Measurements from ENCODE around the gene NUDT17. TPM values are rescaled to one million over a fixed set of nuclear protein-coding genes. Genes with fewer than 3 reads are reported as not detected.
"Not testable (repeated sequence)": the region's sequence is repeated elsewhere in the genome, so short reads cannot be mapped to it uniquely, and the experiment has no call there.

The NUDT17 gene
- total and polyA plus RNA-seq, 8 donors, result 2.7 to 12.7 (median 10.0) TPM

DNA sequence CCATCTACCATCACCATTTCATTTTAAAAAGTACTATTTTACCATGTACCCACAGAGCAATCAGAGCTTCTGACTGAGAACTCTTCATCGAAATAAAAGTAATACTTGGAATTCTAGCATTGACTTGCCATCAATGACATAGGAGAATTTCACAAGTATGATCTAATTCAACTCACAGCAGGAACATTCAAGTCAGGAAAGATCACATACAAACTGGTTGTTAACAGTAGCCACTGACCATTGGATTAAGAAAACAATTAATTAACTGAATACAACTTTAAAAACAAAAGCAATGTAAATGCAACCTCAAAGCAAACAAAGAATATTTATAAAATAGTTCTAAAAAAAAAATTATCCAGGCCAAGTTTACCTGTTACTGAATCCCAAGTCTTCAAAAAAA is 40.4 kb upstream of the NUDT17 start:
- TF ChIP-seq, protein P1, sequence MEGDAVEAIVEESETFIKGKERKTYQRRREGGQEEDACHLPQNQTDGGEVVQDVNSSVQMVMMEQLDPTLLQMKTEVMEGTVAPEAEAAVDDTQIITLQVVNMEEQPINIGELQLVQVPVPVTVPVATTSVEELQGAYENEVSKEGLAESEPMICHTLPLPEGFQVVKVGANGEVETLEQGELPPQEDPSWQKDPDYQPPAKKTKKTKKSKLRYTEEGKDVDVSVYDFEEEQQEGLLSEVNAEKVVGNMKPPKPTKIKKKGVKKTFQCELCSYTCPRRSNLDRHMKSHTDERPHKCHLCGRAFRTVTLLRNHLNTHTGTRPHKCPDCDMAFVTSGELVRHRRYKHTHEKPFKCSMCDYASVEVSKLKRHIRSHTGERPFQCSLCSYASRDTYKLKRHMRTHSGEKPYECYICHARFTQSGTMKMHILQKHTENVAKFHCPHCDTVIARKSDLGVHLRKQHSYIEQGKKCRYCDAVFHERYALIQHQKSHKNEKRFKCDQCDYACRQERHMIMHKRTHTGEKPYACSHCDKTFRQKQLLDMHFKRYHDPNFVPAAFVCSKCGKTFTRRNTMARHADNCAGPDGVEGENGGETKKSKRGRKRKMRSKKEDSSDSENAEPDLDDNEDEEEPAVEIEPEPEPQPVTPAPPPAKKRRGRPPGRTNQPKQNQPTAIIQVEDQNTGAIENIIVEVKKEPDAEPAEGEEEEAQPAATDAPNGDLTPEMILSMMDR (IDR thresholded peaks at IDR 0.05), result no peak
- intact Hi-C loops (cut with DNase I), result no loop called here
- no peak for ATAC-seq

DNA sequence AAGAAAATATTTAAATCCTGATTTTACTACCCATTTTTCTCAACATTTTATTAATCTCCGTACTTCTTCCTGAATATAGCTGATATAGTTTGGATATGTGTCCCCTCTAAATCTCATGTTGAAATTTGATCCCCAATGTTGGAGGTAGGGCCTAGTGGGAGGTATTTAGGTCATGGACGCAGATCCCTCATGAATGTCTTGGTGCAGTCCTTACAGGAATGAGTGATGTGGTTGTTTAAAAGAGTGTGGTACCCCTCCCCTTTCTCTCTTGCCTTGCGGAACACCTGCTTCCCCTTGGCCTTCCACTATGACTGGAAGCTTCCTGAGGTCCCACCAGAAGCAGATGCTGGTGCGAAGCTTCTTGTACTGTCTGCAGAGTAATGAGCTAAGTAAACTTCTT is 39.0 kb upstream of the NUDT17 start:
- no peak overlapping the region for H3K4me3 ChIP-seq
- intact Hi-C loops (cut with DNase I), result no loop called here
- H3K9me3 ChIP-seq, result no peaks in the 10 kb centered on the region
- TF ChIP-seq, protein P1 (IDR thresholded peaks at IDR 0.05), result no peak
- ATAC-seq, result no peak
- H3K27ac ChIP-seq, result no peak overlapping the region
- no peaks in the 10 kb centered on the region for H3K27me3 ChIP-seq
- DNase-seq, result no peak
- H3K4me1 ChIP-seq, result peaks cover 0 to 14% of the 10 kb centered on the region in 2 donors
- H3K36me3 ChIP-seq, result no peaks in the 10 kb centered on the region

More for the DNA sequence above, 40.4 kb upstream of the NUDT17 start:
- no peaks in the 10 kb centered on the region for H3K36me3 ChIP-seq
- no peaks in the 10 kb centered on the region for H3K27me3 ChIP-seq
- H3K27ac ChIP-seq, result no peak overlapping the region
- peaks cover 0 to 14% of the 10 kb centered on the region in 2 donors for H3K4me1 ChIP-seq
- no peak for DNase-seq
- H3K4me3 ChIP-seq, result no peak overlapping the region
- H3K9me3 ChIP-seq, result no peaks in the 10 kb centered on the region

DNA sequence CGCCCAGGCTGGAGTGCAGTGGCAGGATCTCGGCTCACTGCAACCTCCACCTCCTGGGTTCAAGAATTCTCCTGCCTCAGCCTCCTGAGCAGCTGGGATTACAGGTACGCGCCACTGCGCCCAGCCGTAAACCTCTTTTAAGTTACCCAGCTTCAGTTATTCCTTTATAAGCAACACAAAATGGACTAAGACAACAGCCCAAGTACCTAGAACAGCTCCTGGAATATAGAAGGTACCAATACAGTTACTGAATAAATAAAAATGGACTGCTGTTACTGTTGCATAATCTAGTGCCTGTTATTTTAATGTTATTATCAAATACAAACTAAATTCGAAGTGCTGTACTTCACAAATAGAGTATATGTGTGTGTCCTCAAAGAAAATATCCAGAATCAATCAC is 38.6 kb upstream of the NUDT17 start:
- Histone ChIP-seq H3K4me3 (no peak overlapping the region), H3K4me1 (peaks cover 0 to 14% of the 10 kb centered on the region in 2 donors), H3K27ac (no peak overlapping the region), H3K9me3 (no peaks in the 10 kb centered on the region), H3K27me3 (no peaks in the 10 kb centered on the region), H3K36me3 (no peaks in the 10 kb centered on the region)
- TF ChIP-seq, protein P1 (IDR thresholded peaks at IDR 0.05), result no peak
- DNase-seq, result no peak
- no peak for ATAC-seq
- intact Hi-C loops (cut with DNase I), result no loop called here

DNA sequence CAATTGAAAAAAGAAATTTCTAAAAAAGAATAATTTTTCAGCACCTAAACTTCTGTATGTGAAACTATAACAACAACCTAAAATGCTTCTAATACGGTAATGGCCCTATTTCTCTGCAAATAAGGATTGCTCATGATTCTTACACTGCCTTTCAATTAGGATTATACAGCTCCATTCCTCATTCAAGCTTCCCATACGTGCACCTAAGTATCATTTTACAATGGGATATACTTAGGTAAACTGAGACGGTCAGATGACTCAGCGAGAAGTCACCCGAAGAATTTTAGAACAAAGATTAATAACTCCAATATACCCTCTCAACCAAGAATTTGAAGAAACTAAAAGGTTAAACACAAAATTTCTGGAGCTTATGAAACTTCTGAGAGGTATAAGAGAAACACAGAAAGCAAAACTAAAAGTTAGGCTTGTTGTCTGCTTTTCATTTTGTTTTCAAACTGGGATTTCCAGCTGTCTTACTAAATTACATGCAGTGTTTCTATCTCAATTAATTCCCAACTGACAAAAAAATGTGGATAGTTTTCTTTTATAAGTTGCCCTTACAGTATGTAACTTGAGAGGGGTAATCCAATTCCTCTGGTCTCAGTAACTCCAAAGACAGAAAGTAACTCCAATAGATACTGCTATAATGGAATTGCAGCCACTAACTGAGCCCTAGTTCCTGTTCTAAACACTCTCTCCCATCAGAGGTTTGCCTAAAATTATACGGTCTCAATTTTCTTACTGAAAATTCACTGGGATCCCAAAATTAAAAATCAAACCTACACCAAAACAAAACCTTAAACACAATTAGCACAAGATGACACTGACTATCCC is 32.2 kb upstream of the NUDT17 start:
- H3K4me1 ChIP-seq; ATAC-seq; H3K4me3 ChIP-seq; H3K27ac ChIP-seq; H3K27me3 ChIP-seq; intact Hi-C loops (cut with DNase I); H3K36me3 ChIP-seq; DNase-seq; H3K9me3 ChIP-seq: not testable (repeated sequence)

DNA sequence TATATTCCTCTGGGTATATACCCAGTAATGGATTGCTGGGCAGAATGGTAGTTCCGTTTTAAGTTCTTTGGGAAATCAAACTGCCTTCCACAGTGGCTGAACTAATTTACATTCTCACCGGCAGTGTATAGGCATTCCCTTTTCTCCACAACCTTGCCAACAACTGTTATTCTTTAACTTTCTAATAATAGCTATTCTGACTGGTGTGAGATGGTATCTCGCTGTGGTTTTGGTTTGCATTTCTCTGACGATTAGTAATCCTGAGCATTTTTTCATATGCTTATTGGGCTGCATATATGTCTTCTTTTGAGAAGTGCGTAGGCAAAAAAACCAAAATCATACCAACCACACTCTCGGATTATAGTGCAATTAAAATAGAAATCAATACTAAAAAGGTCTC is 27.3 kb upstream of the NUDT17 start:
- H3K9me3 ChIP-seq; H3K4me3 ChIP-seq; ATAC-seq; H3K36me3 ChIP-seq; DNase-seq; intact Hi-C loops (cut with DNase I); H3K4me1 ChIP-seq; H3K27me3 ChIP-seq; H3K27ac ChIP-seq: not testable (repeated sequence)

DNA sequence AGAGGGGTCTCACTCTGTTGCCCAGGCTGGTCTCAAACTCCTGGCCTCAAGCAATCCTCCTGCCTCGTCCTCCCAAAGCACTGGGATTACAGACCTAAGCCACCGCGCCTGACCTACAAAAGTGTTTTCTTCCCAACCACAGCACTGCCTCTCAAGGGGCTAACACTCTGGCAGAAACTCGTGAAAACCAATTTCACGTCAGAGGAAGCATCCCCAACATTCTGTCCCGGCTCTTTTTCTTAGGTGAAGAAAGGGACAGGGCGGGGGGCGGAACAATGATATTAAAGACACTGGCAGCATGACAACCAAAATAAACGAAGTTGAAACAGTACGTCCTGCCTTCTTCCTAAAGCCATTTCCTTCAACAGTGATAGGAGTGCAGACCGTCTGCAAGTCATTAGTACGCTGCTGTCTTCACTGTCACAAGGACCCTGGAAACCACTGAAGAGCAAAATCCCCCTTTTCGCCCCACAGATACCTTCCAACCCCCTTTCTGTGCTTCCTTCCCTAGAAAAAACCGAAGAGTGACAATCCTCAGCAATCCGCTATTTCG is 22.6 kb upstream of the NUDT17 start:
- intact Hi-C loops (cut with DNase I); H3K9me3 ChIP-seq; H3K27ac ChIP-seq; H3K27me3 ChIP-seq; ATAC-seq; DNase-seq: not testable (repeated sequence)
- H3K4me1 ChIP-seq, result peaks cover 0 to 17% of the 10 kb centered on the region in 2 donors
- H3K36me3 ChIP-seq, result peaks cover 0 to 20% of the 10 kb centered on the region in 2 donors
- H3K4me3 ChIP-seq, result peak overlapping the region in 1 of 2 donors; percentile 73

All from left lung (tissue), 10 donors.